Skin of body (tissue), 2 donors: ENCODE results near the gene SCN7A. TPM values are rescaled to one million over a fixed set of nuclear protein-coding genes. Genes with fewer than 3 reads are reported as not detected.
"Not testable (repeated sequence)": the region's sequence is repeated elsewhere in the genome, so short reads cannot be mapped to it uniquely, and the experiment has no call there.

Source experiments
- DNase-seq: peaks from one replicate; lab custom pipeline; 2025; lab: John Stamatoyannopoulos, UW
- total RNA-seq: library from RNA; depleted of rRNA; stranded (reverse); fragments of >200 nt; gene quantifications from one replicate; pipeline ENCODE4 v1.2.3, GENCODE V29; 2014

Gene SCN7A
- total RNA-seq = 18.2 TPM

GRCh38 chr2:166494140-166494624 is at the start of gene SCN7A:
SCN7A (minus strand) TSS chr2:166494249; CDS start chr2:166477696, 16,553 bp downstream.
- DNase-seq = peak; percentile 44

GRCh38 chr2:166539340-166540162 is 45.5 kb upstream of the SCN7A start:
- DNase-seq = peak; percentile 71

GRCh38 chr2:166536111-166536510 is 42.1 kb upstream of the SCN7A start:
- no peak for DNase-seq

- no peak for DNase-seq
Measured at GRCh38 chr2:166521155-166521554, 27.1 kb upstream of the SCN7A start.

GRCh38 chr2:166520604-166521003 is 26.6 kb upstream of the SCN7A start:
- DNase-seq = no peak

- no peak for DNase-seq
Measured at GRCh38 chr2:166519391-166519962, 25.4 kb upstream of the SCN7A start.

- DNase-seq = no peak
Measured at GRCh38 chr2:166518634-166519390, 24.8 kb upstream of the SCN7A start.

- no peak for DNase-seq
Measured at GRCh38 chr2:166517533-166518061, 23.5 kb upstream of the SCN7A start.

- DNase-seq = no peak
Measured at GRCh38 chr2:166516712-166517303, 22.8 kb upstream of the SCN7A start.

- DNase-seq = no peak
Measured at GRCh38 chr2:166513952-166514351, 19.9 kb upstream of the SCN7A start.

GRCh38 chr2:166499281-166499680 is 5.2 kb upstream of the SCN7A start:
- DNase-seq = peak; percentile 32

- no peak for DNase-seq
Measured at GRCh38 chr2:166491461-166491860, 2.6 kb downstream of the SCN7A start.

- DNase-seq = no peak
Measured at GRCh38 chr2:166487171-166487570, 6.9 kb downstream of the SCN7A start.

- DNase-seq = peak; percentile 3
Measured at GRCh38 chr2:166485558-166486178, 8.4 kb downstream of the SCN7A start.

- no peak for DNase-seq
Measured at GRCh38 chr2:166472332-166472731, 21.7 kb downstream of the SCN7A start.

GRCh38 chr2:166468124-166469024 is 25.7 kb downstream of the SCN7A start:
- no peak for DNase-seq

GRCh38 chr2:166464187-166464586 is 29.9 kb downstream of the SCN7A start:
- no peak for DNase-seq

GRCh38 chr2:166463640-166464039 is 30.4 kb downstream of the SCN7A start:
- no peak for DNase-seq

GRCh38 chr2:166458674-166459073 is 35.4 kb downstream of the SCN7A start:
- DNase-seq = no peak

- not testable (repeated sequence) for DNase-seq
Measured at GRCh38 chr2:166455823-166456222, 38.2 kb downstream of the SCN7A start.
